ENCODE data around the gene CHI3L1. TPM values are rescaled to one million over a fixed set of nuclear protein-coding genes. Genes with fewer than 3 reads are reported as not detected.

Gene CHI3L1
- total RNA-seq, 1 experiment from 2014 or later, result 0.75 TPM

DNA sequence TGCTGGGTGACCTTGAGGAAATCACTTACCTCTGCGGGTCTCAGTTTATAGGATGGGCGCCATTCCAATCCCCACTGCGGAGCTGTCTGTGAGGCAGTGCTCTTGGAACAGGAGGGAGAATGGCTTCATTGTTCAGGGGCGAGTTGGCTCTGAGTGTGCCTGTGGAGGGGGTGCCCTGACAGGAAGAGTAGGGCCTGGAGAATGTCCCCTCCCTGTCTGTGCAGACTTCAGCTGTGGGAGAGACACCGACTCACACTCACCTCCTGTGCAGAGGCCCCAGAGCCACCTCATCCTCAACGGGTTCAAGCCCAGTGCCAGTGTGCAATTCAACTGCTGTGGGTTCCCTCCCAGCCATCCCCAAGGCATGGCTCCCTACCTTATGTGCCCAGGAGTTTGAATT lies 41.8 kb downstream of the CHI3L1 start:
- DNase-seq (ENCODE audit: unreplicated experiment), result no peak
- Mint-ChIP-seq H3K36me3 (ENCODE audit: insufficient read depth, unreplicated experiment) (no peaks in the 10 kb centered on the region), H3K9me3 (ENCODE audit: unreplicated experiment) (no peaks in the 10 kb centered on the region), H3K27me3 (ENCODE audit: insufficient read depth, unreplicated experiment) (no peaks in the 10 kb centered on the region), H3K27ac (ENCODE audit: low read depth, unreplicated experiment) (no peak overlapping the region), H3K4me3 (ENCODE audit: unreplicated experiment) (no peak overlapping the region), H3K4me1 (ENCODE audit: insufficient read depth, unreplicated experiment) (no peaks in the 10 kb centered on the region)
- POLR2A ChIA-PET, result no interaction called here
- TF ChIP-seq, protein P1, sequence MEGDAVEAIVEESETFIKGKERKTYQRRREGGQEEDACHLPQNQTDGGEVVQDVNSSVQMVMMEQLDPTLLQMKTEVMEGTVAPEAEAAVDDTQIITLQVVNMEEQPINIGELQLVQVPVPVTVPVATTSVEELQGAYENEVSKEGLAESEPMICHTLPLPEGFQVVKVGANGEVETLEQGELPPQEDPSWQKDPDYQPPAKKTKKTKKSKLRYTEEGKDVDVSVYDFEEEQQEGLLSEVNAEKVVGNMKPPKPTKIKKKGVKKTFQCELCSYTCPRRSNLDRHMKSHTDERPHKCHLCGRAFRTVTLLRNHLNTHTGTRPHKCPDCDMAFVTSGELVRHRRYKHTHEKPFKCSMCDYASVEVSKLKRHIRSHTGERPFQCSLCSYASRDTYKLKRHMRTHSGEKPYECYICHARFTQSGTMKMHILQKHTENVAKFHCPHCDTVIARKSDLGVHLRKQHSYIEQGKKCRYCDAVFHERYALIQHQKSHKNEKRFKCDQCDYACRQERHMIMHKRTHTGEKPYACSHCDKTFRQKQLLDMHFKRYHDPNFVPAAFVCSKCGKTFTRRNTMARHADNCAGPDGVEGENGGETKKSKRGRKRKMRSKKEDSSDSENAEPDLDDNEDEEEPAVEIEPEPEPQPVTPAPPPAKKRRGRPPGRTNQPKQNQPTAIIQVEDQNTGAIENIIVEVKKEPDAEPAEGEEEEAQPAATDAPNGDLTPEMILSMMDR (IDR thresholded peaks at IDR 0.05; ENCODE audit: unreplicated experiment), result no peak
- no TSS peak for BruUV-seq (replicated peaks)
- CTCF ChIA-PET, result interaction anchor here (0.9 to 4.5 kb wide), 9 partner anchors 11 to 73 kb away, joined by 3 to 33 read pairs (median 5); partner anchors contain the start of gene MYBPH
- intact Hi-C loops (cut with micrococcal nuclease), result no loop called here

DNA sequence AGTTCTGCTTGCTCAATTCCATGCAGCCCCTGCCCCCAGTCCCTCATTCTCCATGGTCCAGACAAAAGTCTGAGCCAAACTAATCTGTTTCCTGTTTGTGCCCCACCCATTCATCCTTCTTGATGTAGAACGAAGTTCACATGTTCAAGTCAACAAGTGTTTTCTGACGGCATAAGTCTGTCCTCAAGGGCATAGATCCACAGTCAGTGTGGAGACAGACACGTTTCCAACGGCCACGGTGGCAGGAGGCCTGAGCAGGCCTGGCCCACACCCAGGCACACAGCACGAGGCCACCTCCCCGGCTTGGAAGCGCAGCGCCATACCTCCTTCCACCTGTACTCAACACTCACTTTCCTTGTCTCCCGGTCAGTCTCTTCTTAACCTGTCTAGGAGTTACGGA lies 42.9 kb downstream of the CHI3L1 start:
- Mint-ChIP-seq H3K27me3 (ENCODE audit: insufficient read depth, unreplicated experiment) (no peaks in the 10 kb centered on the region), H3K36me3 (ENCODE audit: insufficient read depth, unreplicated experiment) (no peaks in the 10 kb centered on the region), H3K4me3 (ENCODE audit: unreplicated experiment) (no peak overlapping the region), H3K9me3 (ENCODE audit: unreplicated experiment) (no peaks in the 10 kb centered on the region), H3K27ac (ENCODE audit: low read depth, unreplicated experiment) (no peak overlapping the region), H3K4me1 (ENCODE audit: insufficient read depth, unreplicated experiment) (no peaks in the 10 kb centered on the region)
- no TSS peak for BruUV-seq (replicated peaks)
- CTCF ChIA-PET, result interaction anchor here (0.6 to 4.1 kb wide), 9 partner anchors 11 to 125 kb away, joined by 3 to 15 read pairs (median 3); no protein-coding TSS in a partner anchor
- intact Hi-C loops (cut with micrococcal nuclease), result no loop called here
- POLR2A ChIA-PET, result no interaction called here
- no peak for DNase-seq (ENCODE audit: unreplicated experiment)
- TF ChIP-seq, protein P1 (IDR thresholded peaks at IDR 0.05; ENCODE audit: unreplicated experiment), result no peak

DNA sequence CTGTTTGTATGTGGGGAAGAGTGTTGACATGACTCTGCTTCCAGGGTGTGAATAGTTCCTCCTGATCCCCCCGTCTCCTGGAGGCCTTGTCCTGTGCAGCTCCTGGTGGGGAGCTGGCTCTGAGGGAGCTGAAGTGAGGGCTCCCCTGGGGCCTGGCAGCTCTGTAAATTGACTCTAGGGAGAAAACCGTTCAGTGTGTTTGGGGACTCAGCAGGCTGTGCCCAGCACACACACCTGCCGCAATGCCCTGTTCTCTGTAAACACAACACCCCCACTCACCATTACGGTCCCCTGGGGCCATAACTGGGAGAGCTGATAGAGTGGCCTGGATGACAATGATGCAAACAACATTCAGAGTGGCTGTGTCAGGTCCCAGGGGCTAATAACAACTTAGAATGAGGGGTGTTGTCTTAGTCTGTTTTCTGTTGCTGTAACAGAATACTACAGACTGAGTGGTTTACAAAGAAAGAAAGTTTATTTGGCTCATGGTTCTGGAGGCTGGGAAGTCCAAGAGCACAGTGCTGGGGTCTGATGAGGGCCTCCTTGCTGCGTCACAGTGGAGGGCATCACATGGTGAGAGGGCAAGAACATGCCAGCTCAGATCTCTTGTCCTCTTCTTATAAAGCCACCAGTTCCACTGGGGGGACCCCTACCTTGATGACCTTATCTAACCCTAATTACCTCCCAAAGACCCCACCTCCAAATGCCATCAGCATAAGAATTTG lies 43.7 kb downstream of the CHI3L1 start:
- H3K36me3 Mint-ChIP-seq (ENCODE audit: insufficient read depth, unreplicated experiment), result no peaks in the 10 kb centered on the region

DNA sequence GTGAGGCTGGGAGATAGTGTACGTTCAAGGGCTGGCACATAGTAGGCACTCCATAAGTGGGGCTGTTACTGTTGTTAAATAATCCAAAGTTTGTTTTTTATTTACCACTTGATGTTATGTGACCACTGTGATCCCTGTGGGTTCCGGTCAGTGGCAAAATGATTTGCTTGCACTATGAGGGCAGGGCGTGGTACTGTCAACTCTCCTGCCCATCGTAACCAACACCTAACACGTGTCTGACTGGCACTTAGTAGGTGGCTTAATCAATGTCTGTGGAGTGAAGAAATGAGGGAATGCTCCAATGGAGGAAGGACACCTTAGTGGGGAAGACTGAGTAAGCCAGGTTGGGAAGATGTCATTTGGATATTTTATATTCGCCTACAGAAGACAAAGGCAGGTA lies 44.4 kb downstream of the CHI3L1 start:
- ChIA-PET CTCF (interaction anchor here (1.0 to 4.1 kb wide), 7 partner anchors 12 to 103 kb away, joined by 3 to 15 read pairs (median 5); no protein-coding TSS in a partner anchor), POLR2A (interaction anchor here (1.7 kb wide), 1 partner anchor 10 kb away, joined by 3 read pairs; no protein-coding TSS in a partner anchor)
- no peak for DNase-seq (ENCODE audit: unreplicated experiment)
- intact Hi-C loops (cut with micrococcal nuclease), result no loop called here
- TF ChIP-seq, protein P1 (IDR thresholded peaks at IDR 0.05; ENCODE audit: unreplicated experiment), result no peak
- no peak overlapping the region for H3K4me3 Mint-ChIP-seq (ENCODE audit: unreplicated experiment)
- H3K27me3 Mint-ChIP-seq (ENCODE audit: insufficient read depth, unreplicated experiment), result no peaks in the 10 kb centered on the region
- H3K4me1 Mint-ChIP-seq (ENCODE audit: insufficient read depth, unreplicated experiment), result no peaks in the 10 kb centered on the region
- H3K36me3 Mint-ChIP-seq (ENCODE audit: insufficient read depth, unreplicated experiment), result no peaks in the 10 kb centered on the region
- no peaks in the 10 kb centered on the region for H3K9me3 Mint-ChIP-seq (ENCODE audit: unreplicated experiment)
- BruUV-seq (replicated peaks), result no TSS peak
- no peak overlapping the region for H3K27ac Mint-ChIP-seq (ENCODE audit: low read depth, unreplicated experiment)

More for the DNA sequence above, 43.7 kb downstream of the CHI3L1 start:
- ChIA-PET POLR2A (interaction anchor here (1.7 kb wide), 1 partner anchor 11 kb away, joined by 3 read pairs; no protein-coding TSS in a partner anchor), CTCF (interaction anchor here (1.0 to 4.1 kb wide), 7 partner anchors 14 to 103 kb away, joined by 3 to 15 read pairs (median 5); no protein-coding TSS in a partner anchor)
- no peak for DNase-seq (ENCODE audit: unreplicated experiment)
- Mint-ChIP-seq H3K27ac (ENCODE audit: low read depth, unreplicated experiment) (no peak overlapping the region), H3K27me3 (ENCODE audit: insufficient read depth, unreplicated experiment) (no peaks in the 10 kb centered on the region), H3K4me3 (ENCODE audit: unreplicated experiment) (no peak overlapping the region), H3K4me1 (ENCODE audit: insufficient read depth, unreplicated experiment) (no peaks in the 10 kb centered on the region), H3K9me3 (ENCODE audit: unreplicated experiment) (no peaks in the 10 kb centered on the region)
- intact Hi-C loops (cut with micrococcal nuclease), result no loop called here
- TF ChIP-seq, protein P1 (IDR thresholded peaks at IDR 0.05; ENCODE audit: unreplicated experiment), result no peak
- no TSS peak for BruUV-seq (replicated peaks)

Measured in MCF 10A (cell line).